T-helper 17 cell (primary cell): ENCODE measurements around the gene SLC38A9. TPM values are rescaled to one million over a fixed set of nuclear protein-coding genes. Genes with fewer than 3 reads are reported as not detected.
A peak's percentile ranks its signal among the peaks of the same experiment; 100 is the strongest.

ENCODE experiments used
- ATAC-seq: fragments of 150-1000 bp; cut with Tn5 transposase; 2 replicates; pipeline ENCODE4 v1.10.0; 2021; ENCODE audit warnings: mild to moderate bottlenecking, moderate library complexity
- DNase-seq, 3 donors: peaks; one replicate each; pipeline versions ENCODE4 v3.0.0 to v3.0.0-alpha.2; 2020 to 2021
- H3K9me3 ChIP-seq: one replicate; pipeline ENCODE4 v1.7.0; 2013; ENCODE audit warnings: low read length, mild to moderate bottlenecking; ENCODE audit not compliant: control insufficient read depth, poor library complexity, severe bottlenecking
- H3K27ac Mint-ChIP-seq: one replicate; pipeline ENCODE4 v1.8.0; 2022; ENCODE audit warnings: mild to moderate bottlenecking, moderate library complexity, mixed read lengths
- H3K27me3 Mint-ChIP-seq: one replicate; pipeline ENCODE4 v1.8.0; 2022; ENCODE audit warnings: mixed read lengths
- H3K36me3 Mint-ChIP-seq: one replicate; pipeline ENCODE4 v1.8.0; 2022; ENCODE audit warnings: low read depth, mixed read lengths
- H3K4me1 Mint-ChIP-seq: one replicate; pipeline ENCODE4 v1.8.0; 2022; ENCODE audit warnings: mild to moderate bottlenecking, mixed read lengths
- H3K4me3 Mint-ChIP-seq: one replicate; pipeline ENCODE4 v1.8.0; 2022; ENCODE audit warnings: mild to moderate bottlenecking, moderate library complexity, mixed read lengths
- total RNA-seq, 4 donors: library from RNA in 2 of 4; stranded (reverse) in 2 of 4; gene quantifications; one replicate each; pipeline ENCODE4 v1.2.3 and lab custom pipeline; 2022 to 2026

Gene SLC38A9
- total RNA-seq, 2 donors from 2014 or later = 15.7 to 19.0 TPM

DNA sequence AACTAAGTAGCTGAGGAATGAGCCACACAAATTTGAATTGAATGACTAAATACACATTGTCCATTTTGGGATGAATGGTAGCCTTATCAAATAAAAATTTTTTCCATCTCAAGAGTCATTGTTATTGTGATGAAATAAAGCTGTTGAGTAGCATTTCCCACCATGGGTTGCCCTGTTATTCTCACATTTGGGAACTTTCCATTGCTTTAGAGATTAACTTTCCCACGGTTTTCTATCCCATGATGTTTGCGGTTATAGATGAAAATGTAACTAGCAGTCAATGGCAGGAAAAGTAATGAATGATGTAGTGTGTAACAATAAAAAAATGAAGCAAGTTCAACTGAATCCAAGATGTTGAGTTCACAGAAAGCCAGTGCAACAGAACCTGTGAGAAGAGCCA, 117.5 kb downstream of the SLC38A9 start:
- Mint-ChIP-seq H3K27ac (no peak overlapping the region), H3K36me3 (peaks cover 3% of the 10 kb centered on the region), H3K4me1 (no peaks in the 10 kb centered on the region), H3K27me3 (no peaks in the 10 kb centered on the region), H3K4me3 (no peak overlapping the region)
- no peak for ATAC-seq
- no peaks in the 10 kb centered on the region for H3K9me3 ChIP-seq
- DNase-seq = no peak

DNA sequence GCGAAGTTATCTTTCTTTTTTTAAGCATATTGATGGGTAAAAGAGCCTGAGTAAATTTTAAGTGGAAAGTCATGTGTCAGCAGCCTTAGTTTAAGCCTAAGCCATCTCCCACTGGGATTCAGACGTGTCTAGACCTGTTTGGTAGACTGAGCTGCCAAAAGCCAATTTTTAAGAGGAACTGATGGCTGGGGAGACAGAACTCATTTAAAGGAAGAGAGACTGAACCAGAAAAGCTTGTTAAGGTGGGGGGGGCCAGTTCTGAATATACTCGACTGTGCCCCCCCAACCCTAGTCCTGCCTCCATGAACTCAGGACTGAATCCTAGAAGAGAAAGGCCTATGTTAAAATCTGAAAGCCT, 119.0 kb downstream of the SLC38A9 start:
- Mint-ChIP-seq H3K36me3 (peaks cover under 1% of the 10 kb centered on the region), H3K4me3 (no peak overlapping the region), H3K27ac (no peak overlapping the region), H3K27me3 (no peaks in the 10 kb centered on the region), H3K4me1 (no peaks in the 10 kb centered on the region)
- DNase-seq (no peak), ATAC-seq (no peak)
- H3K9me3 ChIP-seq = no peaks in the 10 kb centered on the region

DNA sequence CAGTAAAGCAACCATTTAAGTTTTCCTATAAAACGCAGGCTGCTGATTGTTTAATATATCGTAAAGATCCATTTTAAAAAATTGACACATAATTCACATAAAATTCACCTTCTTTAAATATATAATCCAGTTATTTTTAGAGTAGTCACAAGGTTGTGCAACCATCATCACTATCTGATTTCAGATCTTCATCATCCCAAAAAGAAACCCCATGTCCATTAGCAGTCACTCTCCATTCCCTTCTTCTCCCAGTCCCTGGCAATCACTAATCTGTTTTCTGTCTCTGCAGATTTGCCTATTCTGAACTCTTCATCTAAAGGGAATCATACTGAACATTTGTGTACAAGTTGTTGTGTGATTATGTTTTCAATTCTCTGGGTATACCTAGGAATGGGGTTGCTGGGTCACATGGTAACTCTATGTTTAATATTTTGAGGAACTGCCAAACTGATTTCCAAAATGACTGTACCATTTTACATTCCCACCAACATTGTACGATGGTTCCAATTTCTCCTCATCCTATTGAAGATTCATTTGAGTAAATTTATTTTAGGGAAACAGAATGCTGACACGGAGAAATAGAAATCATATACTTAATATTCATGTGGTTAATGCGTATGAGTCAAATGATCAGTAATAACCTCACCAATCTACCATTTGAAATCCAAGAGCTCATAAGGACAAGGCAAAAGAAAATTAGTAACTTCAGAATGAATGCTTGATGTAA, 119.6 kb downstream of the SLC38A9 start:
- Mint-ChIP-seq H3K27ac (no peak overlapping the region), H3K4me3 (no peak overlapping the region), H3K4me1 (no peaks in the 10 kb centered on the region), H3K27me3 (no peaks in the 10 kb centered on the region), H3K36me3 (no peaks in the 10 kb centered on the region)
- DNase-seq (no peak), ATAC-seq (no peak)
- H3K9me3 ChIP-seq = no peaks in the 10 kb centered on the region

DNA sequence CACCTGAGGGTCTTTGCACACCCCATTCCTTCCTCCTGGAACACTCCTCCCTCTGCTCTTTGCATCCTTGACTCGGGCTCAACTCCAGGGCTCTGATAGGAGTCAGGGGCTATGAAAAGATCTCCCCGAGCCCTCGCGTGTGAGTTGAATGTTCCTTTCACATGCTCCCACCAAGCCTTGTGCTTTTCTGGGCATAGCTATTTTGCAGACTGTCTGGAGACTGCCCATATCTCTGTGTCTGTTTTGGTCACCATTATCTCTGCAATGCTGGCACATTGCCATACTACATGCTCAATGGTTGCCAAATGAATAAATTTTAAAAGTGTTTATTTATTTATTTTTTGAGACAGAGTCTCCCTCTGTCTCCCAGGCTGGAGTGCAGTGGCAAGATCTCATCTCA, 120.4 kb downstream of the SLC38A9 start:
- DNase-seq = no peak
- H3K9me3 ChIP-seq = no peaks in the 10 kb centered on the region
- no peaks in the 10 kb centered on the region for H3K4me1 Mint-ChIP-seq
- no peaks in the 10 kb centered on the region for H3K36me3 Mint-ChIP-seq
- no peaks in the 10 kb centered on the region for H3K27me3 Mint-ChIP-seq
- no peak for ATAC-seq
- no peak overlapping the region for H3K4me3 Mint-ChIP-seq
- H3K27ac Mint-ChIP-seq = no peak overlapping the region

DNA sequence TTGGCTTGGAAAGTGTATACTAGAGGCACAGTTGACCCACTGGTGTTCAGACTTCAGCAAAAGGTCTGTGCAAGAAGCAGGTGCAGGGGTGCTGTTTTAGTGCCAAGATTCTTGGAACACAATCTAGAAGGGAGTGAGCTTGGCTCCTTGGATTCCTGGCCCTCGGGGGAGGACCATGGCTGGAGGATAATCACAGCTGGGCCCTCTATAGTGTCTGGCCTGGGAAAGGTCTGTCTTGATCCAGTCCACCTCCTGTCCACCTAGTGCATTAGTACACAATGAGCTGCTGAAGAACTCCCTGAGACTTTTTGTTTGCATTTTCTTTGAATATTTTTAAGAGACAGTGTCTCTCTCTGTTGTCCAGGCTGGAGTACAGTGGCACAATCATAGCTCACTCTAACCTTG, 126.9 kb downstream of the SLC38A9 start:
- no peaks in the 10 kb centered on the region for H3K36me3 Mint-ChIP-seq
- ATAC-seq (no peak), DNase-seq (no peak)
- no peak overlapping the region for H3K27ac Mint-ChIP-seq
- peaks cover 4% of the 10 kb centered on the region for H3K4me1 Mint-ChIP-seq
- H3K9me3 ChIP-seq = no peaks in the 10 kb centered on the region
- H3K27me3 Mint-ChIP-seq = no peaks in the 10 kb centered on the region
- H3K4me3 Mint-ChIP-seq = no peak overlapping the region

DNA sequence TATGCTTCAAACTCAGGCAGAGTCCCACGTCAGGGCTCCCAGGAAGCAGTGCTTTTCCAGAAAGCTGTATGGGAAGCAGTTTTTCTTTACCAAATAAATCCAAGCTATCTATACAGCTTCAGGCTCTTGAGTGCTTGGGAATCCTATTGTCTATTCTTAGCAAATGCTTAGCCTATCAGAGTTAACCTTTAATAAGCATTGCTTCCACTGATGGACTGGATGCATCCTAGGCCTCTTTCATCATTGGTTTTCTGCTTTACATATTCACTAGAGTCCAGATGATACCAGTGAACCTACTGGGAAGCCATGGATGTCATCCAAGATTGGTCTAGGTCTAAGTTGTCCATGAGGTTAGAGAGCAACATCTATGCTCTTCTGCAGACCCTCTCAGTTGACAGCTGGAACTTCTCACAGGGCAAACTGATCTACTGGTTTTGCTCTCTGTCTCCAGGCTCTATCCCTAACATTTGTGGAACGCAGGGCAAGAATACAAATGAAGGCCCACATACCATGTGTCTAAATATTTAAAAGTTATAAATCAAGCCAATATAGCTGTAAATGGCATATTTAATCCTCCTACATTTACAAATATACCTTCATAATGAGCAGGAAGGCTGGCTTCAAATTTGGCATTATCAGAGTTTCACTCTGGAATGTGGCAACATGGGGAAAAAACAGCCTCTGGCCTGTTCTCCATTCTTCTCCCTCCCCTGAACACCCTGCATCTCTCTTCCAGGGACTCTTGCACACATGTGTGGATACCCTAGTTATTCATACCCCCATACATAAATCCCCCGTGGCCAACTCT, 127.5 kb downstream of the SLC38A9 start:
- ATAC-seq (no peak), DNase-seq (no peak)
- Mint-ChIP-seq H3K4me1 (peaks cover 4% of the 10 kb centered on the region), H3K4me3 (no peak overlapping the region), H3K27ac (no peak overlapping the region), H3K27me3 (no peaks in the 10 kb centered on the region), H3K36me3 (no peaks in the 10 kb centered on the region)
- no peaks in the 10 kb centered on the region for H3K9me3 ChIP-seq

DNA sequence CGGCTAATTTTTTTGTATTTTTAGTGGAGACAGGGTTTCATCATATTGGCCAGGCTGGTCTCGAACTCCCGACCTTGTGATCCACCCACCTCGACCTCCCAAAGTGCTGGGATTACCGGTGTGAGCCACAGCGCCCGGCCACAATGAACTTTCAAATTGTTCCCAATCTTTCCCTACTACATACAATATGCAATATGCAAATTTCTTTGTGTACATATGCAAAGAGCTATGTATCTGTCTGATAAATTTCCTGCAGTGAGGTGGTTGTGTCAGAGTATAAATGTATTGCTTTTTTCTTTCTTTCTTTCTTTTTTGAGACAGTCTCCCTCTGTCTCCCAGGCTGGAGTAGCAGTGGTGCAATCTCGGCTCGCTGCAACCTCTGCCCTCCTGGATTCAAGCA, 128.5 kb downstream of the SLC38A9 start:
- ATAC-seq = no peak
- DNase-seq = no peak
- no peak overlapping the region for H3K4me3 Mint-ChIP-seq
- H3K27me3 Mint-ChIP-seq = no peaks in the 10 kb centered on the region
- H3K36me3 Mint-ChIP-seq = no peaks in the 10 kb centered on the region
- no peak overlapping the region for H3K27ac Mint-ChIP-seq
- no peaks in the 10 kb centered on the region for H3K9me3 ChIP-seq
- peaks cover 4% of the 10 kb centered on the region for H3K4me1 Mint-ChIP-seq

DNA sequence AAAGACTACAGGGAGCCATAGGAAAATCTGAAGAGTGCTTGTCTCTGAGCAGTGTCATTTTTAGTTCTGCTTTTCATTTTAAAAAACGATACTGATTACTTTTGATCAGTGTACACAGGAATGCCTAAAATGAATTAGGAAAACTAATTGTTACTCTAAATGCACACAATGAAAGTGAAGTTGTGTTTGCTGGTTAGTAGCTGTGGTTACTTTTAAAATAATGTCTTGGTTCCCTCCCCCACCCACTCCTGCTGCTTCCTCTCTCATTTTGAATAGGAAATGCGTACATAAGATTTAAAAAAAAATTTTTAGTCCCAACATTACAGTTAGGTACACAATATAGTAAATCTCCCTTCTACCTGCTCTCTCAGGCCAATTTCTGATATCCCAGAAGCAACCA, 129.9 kb downstream of the SLC38A9 start:
- H3K4me1 Mint-ChIP-seq = peaks cover 4% of the 10 kb centered on the region
- no peak overlapping the region for H3K4me3 Mint-ChIP-seq
- DNase-seq = no peak
- peak; percentile 35 for ATAC-seq
- no peaks in the 10 kb centered on the region for H3K9me3 ChIP-seq
- no peaks in the 10 kb centered on the region for H3K36me3 Mint-ChIP-seq
- H3K27ac Mint-ChIP-seq = no peak overlapping the region
- no peaks in the 10 kb centered on the region for H3K27me3 Mint-ChIP-seq

DNA sequence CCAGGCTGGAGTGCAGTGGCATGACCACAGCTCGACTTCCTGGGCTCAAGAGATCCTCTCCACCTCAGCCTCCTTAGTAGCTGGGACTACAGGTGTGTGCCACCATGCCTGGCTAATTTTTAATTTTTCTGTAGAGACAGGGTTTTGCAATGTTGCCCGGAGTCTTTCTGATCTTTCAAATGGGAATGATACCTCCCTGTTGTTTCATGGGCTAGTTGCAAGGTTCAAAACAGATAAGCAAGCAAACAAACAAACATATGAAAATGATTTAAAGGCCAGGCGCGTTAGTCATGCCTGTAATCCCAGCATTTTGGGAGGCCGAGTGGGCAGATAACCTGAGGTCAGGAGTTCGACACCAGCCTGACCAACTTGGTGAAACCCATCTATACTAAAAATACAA, 132.1 kb downstream of the SLC38A9 start:
- no peak overlapping the region for H3K4me3 Mint-ChIP-seq
- no peaks in the 10 kb centered on the region for H3K27me3 Mint-ChIP-seq
- ATAC-seq (no peak), DNase-seq (no peak)
- peaks cover 4% of the 10 kb centered on the region for H3K4me1 Mint-ChIP-seq
- H3K36me3 Mint-ChIP-seq = no peaks in the 10 kb centered on the region
- no peak overlapping the region for H3K27ac Mint-ChIP-seq
- no peaks in the 10 kb centered on the region for H3K9me3 ChIP-seq

DNA sequence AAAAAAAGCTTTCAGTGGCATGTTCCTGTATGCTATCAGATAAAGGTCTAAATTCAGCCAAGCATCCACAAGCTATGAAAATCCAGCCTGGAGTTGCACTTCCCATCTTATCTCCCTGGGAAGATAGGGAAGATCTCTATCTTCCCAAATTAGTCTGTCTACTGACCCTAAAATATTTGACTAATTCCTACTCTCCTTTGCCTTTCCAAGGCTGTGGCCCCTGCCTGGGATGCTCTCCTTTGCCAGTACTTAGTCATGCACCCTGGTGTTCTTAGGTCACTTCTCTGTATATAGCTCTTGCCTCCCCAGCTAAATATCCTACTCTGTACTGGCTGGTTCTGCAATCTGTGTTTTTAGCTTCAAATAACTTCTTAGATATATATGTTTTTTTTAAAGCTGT, 133.4 kb downstream of the SLC38A9 start:
- Mint-ChIP-seq H3K36me3 (no peaks in the 10 kb centered on the region), H3K27ac (no peak overlapping the region), H3K4me3 (no peak overlapping the region), H3K4me1 (peaks cover 4% of the 10 kb centered on the region), H3K27me3 (no peaks in the 10 kb centered on the region)
- H3K9me3 ChIP-seq = no peaks in the 10 kb centered on the region
- DNase-seq = no peak
- ATAC-seq = no peak

DNA sequence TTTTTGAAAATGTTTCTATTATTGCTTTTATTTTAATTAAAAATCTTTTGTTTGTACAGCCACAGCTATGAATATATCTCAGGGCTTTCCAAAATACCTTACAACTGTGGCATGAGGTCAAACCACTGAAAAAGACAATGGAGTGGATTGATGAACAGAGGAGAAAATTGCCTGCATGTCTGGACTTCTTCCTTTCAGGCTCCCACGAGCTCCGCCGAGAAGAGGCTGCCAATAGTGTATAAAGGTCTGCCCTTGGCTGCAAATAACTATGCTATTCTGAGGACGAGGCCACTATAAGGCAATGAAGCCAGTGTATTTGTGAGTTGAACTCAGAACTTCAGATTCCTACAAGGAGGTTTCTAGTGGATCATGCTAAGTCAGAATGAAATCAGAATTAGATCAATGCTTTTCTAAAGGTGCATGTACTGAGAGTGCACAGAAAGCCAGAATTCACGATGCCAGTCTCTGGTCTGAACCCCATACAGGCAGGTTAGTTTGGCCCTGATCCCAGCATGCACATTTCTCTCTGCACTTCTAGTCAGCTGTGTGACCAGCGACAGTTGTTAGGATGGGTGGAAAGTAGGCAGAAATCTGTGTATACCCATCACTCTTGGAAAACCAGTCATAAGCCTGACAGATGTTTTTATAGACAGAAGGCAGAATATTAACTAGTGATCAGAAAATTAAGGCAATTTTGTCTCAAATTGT, 134.6 kb downstream of the SLC38A9 start:
- ATAC-seq (no peak), DNase-seq (no peak)
- Mint-ChIP-seq H3K27ac (no peak overlapping the region), H3K27me3 (no peaks in the 10 kb centered on the region), H3K4me1 (peaks cover 2% of the 10 kb centered on the region), H3K4me3 (no peak overlapping the region), H3K36me3 (peaks cover 2% of the 10 kb centered on the region)
- H3K9me3 ChIP-seq = no peaks in the 10 kb centered on the region

DNA sequence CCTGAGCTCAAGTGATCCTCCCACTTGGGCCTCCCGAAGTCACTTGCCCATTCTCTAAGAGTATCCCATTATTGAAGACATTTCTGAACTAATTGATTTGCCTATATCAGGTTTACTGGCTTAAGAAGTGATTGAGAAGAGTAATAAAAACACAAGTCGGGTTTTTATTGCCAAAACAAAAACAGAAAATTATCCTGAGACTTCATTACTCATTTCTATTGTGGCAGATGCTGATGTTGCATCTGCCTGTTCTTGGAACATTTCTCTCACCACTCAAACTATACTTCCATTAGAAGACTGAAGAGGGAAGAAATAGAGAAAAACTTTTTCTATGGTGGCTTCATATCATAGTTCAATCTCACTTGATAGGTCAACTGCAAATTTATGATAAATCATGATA, 135.5 kb downstream of the SLC38A9 start:
- Mint-ChIP-seq H3K4me3 (no peak overlapping the region), H3K27ac (no peak overlapping the region)
- no peak for DNase-seq

More for the DNA sequence above, 135.5 kb downstream of the SLC38A9 start:
- Mint-ChIP-seq H3K4me1 (no peaks in the 10 kb centered on the region), H3K27me3 (no peaks in the 10 kb centered on the region), H3K36me3 (peaks cover 2% of the 10 kb centered on the region)
- no peaks in the 10 kb centered on the region for H3K9me3 ChIP-seq
- no peak for ATAC-seq
